PC-9 (cell line): Measurements from ENCODE around the gene SERPINC1. TPM values are rescaled to one million over a fixed set of nuclear protein-coding genes. Genes with fewer than 3 reads are reported as not detected.
A peak's percentile ranks its signal among the peaks of the same experiment; 100 is the strongest.

ENCODE experiments used
- BruUV-seq: library from RNA; stranded (reverse); fragments of 400-500 nt; replicated peaks from 2 replicates; lab custom pipeline; 2021; lab: Mats Ljungman, UMichigan
- CTCF ChIA-PET: fragments of 300-600 bp; sonication (Branson Sonifier 250); formaldehyde crosslinking; loops from one replicate; lab custom pipeline; 2022; ENCODE audit warnings: antibody characterized with exemption; lab: Charles Lee
- POLR2A ChIA-PET: fragments of 300-600 bp; sonication (Branson Sonifier 250); formaldehyde crosslinking; loops from one replicate; lab custom pipeline; 2022; ENCODE audit warnings: antibody characterized with exemption; ENCODE audit not compliant: unreplicated experiment; lab: Charles Lee
- DNase-seq, 2 experiments: peaks; one replicate each; pipeline versions ENCODE4 v3.0.0 to v3.0.0-alpha.2; 2015 to 2022; ENCODE audit warnings: mixed read lengths in 1 of 2
- H2AFZ ChIP-seq: fragments of 200-600 bp; sonication (generic); 2 replicates; pipeline ENCODE4 v1.8.1; 2017; ENCODE audit warnings: antibody characterized with exemption
- H3F3A ChIP-seq: fragments of 200-600 bp; sonication (generic); 2 replicates; pipeline ENCODE4 v1.8.1; 2017; ENCODE audit warnings: antibody characterized with exemption, mild to moderate bottlenecking, low read depth; ENCODE audit not compliant: insufficient read depth
- H3K27ac ChIP-seq: fragments of 200-600 bp; sonication (generic); 2 replicates; pipeline ENCODE4 v1.6.1; 2016; ENCODE audit warnings: mixed run types
- H3K27me3 ChIP-seq: fragments of 200-600 bp; sonication (generic); 2 replicates; pipeline ENCODE4 v1.6.1; 2016; ENCODE audit warnings: low read depth, mixed run types; ENCODE audit not compliant: insufficient read depth
- H3K36me3 ChIP-seq: fragments of 200-600 bp; sonication (generic); 2 replicates; pipeline ENCODE4 v1.6.1; 2016; ENCODE audit warnings: low read depth, mixed run types
- H3K4me1 ChIP-seq: fragments of 200-600 bp; sonication (generic); replicated peaks from 2 replicates; pipeline ENCODE4 v1.6.1; 2016; ENCODE audit warnings: mixed run types; ENCODE audit not compliant: insufficient read depth
- H3K4me2 ChIP-seq: fragments of 200-600 bp; sonication (generic); 2 replicates; pipeline ENCODE4 v1.6.1; 2017; ENCODE audit warnings: mixed run types
- H3K4me3 ChIP-seq: fragments of 200-600 bp; sonication (generic); 2 replicates; pipeline ENCODE4 v1.6.1; 2016; ENCODE audit warnings: mixed run types
- H3K79me2 ChIP-seq: fragments of 200-600 bp; sonication (generic); 2 replicates; pipeline ENCODE4 v1.6.1; 2017; ENCODE audit warnings: low read depth, mixed run types
- H3K9me2 ChIP-seq: fragments of 200-600 bp; sonication (generic); 2 replicates; pipeline ENCODE4 v1.8.1; 2017; ENCODE audit warnings: mild to moderate bottlenecking; ENCODE audit not compliant: insufficient read depth
- H3K9me3 ChIP-seq: fragments of 200-600 bp; sonication (generic); 2 replicates; pipeline ENCODE4 v1.8.1; 2016; ENCODE audit warnings: low read depth; ENCODE audit not compliant: insufficient read depth
- H4K20me1 ChIP-seq: fragments of 200-600 bp; sonication (generic); 2 replicates; pipeline ENCODE4 v1.8.1; 2017; ENCODE audit not compliant: insufficient read depth
- CTCF ChIP-seq: fragments of 200-600 bp; sonication (generic); conservative IDR thresholded peaks from 2 replicates; pipeline ENCODE4 v1.6.1; 2017; ENCODE audit warnings: mixed run types, antibody characterized with exemption, mild to moderate bottlenecking, moderate library complexity
- EZH2 ChIP-seq: fragments of 200-600 bp; sonication (generic); IDR thresholded peaks from 2 replicates; pipeline ENCODE4 v1.8.0; 2017; ENCODE audit warnings: antibody characterized with exemption, low read depth
- intact Hi-C: fragments of 100-400 bp; cut with micrococcal nuclease; formaldehyde crosslinking; loops from one replicate; pipeline ENCODE4 v1.10.0; 2022; ENCODE audit not compliant: unreplicated experiment
- total RNA-seq: library from RNA; stranded (reverse); gene quantifications from 2 replicates; pipeline ENCODE4 v1.2.3, GENCODE V29; 2021

SERPINC1 gene
- total RNA-seq, 1 experiment from 2014 or later = 0.44 TPM

DNA sequence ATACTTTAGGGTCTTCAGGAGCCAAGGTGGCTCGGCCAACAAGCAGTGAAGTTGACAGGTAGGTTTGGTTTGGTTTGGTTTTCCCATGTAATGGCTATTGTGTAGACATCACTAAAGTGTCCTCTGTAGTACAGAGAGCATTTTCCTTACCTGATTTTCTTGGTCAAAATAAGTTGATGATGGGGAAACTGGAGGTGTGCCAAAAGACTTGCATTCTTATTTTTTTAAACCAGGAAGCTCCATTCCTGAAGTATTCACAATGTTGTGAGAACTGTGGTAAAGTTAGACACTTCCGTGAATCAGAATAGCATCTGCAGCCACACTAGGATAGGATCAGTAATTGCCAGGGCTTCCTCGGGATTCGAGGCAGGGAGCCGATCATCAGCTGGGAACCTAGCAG, 46.0 kb downstream of the SERPINC1 start:
- Histone ChIP-seq H4K20me1 (peaks cover 10% of the 10 kb centered on the region), H3K27me3 (no peaks in the 10 kb centered on the region), H3F3A (peaks cover 20% of the 10 kb centered on the region), H3K9me2 (no peaks in the 10 kb centered on the region), H3K79me2 (peaks cover 17% of the 10 kb centered on the region), H3K4me1 (peaks cover 13% of the 10 kb centered on the region), H3K27ac (no peak overlapping the region), H3K9me3 (no peaks in the 10 kb centered on the region), H3K36me3 (peaks cover 15% of the 10 kb centered on the region), H2AFZ (no peak overlapping the region), H3K4me2 (no peak overlapping the region), H3K4me3 (no peak overlapping the region)
- intact Hi-C loops = no loop called here
- DNase-seq = no peak
- ChIA-PET CTCF (no interaction called here), POLR2A (no interaction called here)
- no peak for TF ChIP-seq CTCF
- TF ChIP-seq EZH2 = no peak
- no TSS peak for BruUV-seq

DNA sequence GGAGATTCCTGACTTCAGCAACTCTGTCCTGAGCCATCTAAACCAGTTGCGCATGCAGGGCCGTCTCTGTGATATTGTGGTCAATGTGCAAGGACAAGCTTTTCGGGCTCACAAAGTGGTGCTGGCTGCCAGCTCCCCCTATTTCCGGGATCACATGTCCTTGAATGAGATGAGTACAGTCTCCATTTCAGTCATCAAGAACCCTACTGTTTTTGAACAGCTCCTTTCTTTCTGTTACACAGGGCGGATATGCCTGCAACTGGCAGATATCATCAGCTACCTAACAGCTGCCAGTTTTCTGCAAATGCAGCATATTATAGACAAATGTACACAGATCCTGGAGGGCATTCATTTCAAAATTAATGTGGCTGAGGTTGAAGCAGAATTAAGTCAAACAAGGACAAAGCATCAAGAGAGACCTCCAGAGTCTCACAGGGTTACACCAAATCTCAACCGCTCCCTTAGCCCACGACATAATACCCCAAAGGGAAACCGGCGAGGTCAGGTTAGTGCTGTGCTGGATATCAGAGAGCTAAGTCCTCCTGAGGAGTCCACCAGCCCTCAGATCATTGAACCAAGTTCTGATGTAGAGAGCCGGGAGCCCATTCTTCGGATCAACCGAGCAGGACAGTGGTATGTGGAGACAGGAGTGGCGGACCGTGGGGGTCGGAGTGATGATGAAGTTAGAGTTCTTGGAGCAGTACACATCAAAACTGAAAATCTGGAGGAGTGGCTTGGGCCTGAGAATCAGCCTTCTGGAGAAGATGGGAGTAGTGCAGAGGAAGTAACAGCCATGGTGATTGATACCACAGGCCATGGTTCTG, 46.7 kb downstream of the SERPINC1 start:
- Histone ChIP-seq H3F3A (peaks cover 26% of the 10 kb centered on the region), H3K4me2 (no peak overlapping the region), H3K36me3 (peaks cover 22% of the 10 kb centered on the region), H3K4me1 (peaks cover 19% of the 10 kb centered on the region), H4K20me1 (peaks cover 16% of the 10 kb centered on the region), H3K27me3 (no peaks in the 10 kb centered on the region), H3K9me3 (no peaks in the 10 kb centered on the region), H3K9me2 (no peaks in the 10 kb centered on the region), H3K4me3 (no peak overlapping the region), H3K27ac (no peak overlapping the region), H3K79me2 (peaks cover 23% of the 10 kb centered on the region), H2AFZ (no peak overlapping the region)
- ChIA-PET CTCF (no interaction called here), POLR2A (no interaction called here)
- no TSS peak for BruUV-seq
- intact Hi-C loops = no loop called here
- no peak for DNase-seq
- no peak for TF ChIP-seq EZH2

DNA sequence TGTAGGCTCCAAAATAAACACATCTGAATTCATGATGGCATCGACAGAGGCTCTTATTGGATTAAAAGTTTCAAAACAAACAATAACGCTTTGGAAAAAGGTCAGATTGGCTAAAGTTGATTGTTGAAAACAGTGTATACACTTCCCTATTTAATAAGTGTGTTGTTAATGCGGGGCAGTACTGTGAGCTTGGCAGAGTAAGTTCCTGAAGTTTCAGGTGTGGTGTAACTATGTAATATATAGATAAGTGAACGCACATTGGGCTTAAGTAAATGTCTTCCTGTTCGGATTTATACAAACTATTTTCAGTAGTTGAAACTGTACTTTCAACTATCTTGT, 48.1 kb downstream of the SERPINC1 start:
- Histone ChIP-seq H3K4me1 (peaks cover 34% of the 10 kb centered on the region), H3K27me3 (no peaks in the 10 kb centered on the region), H3K9me2 (no peaks in the 10 kb centered on the region), H3F3A (peaks cover 41% of the 10 kb centered on the region), H2AFZ (peak overlapping the region; percentile 79), H3K4me2 (peak overlapping the region; percentile 78), H3K9me3 (no peaks in the 10 kb centered on the region), H3K4me3 (peak overlapping the region; percentile 95), H3K27ac (peak overlapping the region; percentile 91), H4K20me1 (peaks cover 31% of the 10 kb centered on the region), H3K79me2 (peaks cover 34% of the 10 kb centered on the region), H3K36me3 (peaks cover 36% of the 10 kb centered on the region)
- BruUV-seq = no TSS peak
- intact Hi-C loops = loop anchor here (2.0 to 10.0 kb wide), 6 partner anchors 152 to 1334 kb away; partner anchors contain the start of genes KLHL20, PRDX6, RABGAP1L and SUCO
- ChIA-PET POLR2A (interaction anchor here (0.6 to 1.0 kb wide), 4 partner anchors 20 to 1123 kb away, joined by 3 to 4 read pairs (median 3); partner anchors contain the start of gene RC3H1), CTCF (no interaction called here)
- TF ChIP-seq CTCF (no peak), EZH2 (no peak)
- no peak for DNase-seq
